GM23338 (cell line): ENCODE results near the gene C6orf136. TPM values are rescaled to one million over a fixed set of nuclear protein-coding genes. Genes with fewer than 3 reads are reported as not detected.
A peak's percentile ranks its signal among the peaks of the same experiment; 100 is the strongest.

ENCODE experiments used
- ATAC-seq: fragments of 200-7000 bp; cut with Tn5 transposase; 3 replicates; pipeline ENCODE4 v1.9.1; 2020
- DNase-seq: peaks from one replicate; pipeline ENCODE4 v3.0.0-alpha.2; 2015; ENCODE audit warnings: low spot score
- H2AFZ ChIP-seq: fragments of 200-600 bp; sonication (generic); 2 replicates; pipeline ENCODE4 v1.8.0; 2016; ENCODE audit warnings: antibody characterized with exemption, mild to moderate bottlenecking, moderate library complexity
- H3F3A ChIP-seq: fragments of 200-600 bp; sonication (generic); replicated peaks from 2 replicates; pipeline ENCODE4 v1.8.0; 2017; ENCODE audit warnings: antibody characterized with exemption, mixed run types, low read depth
- H3K27ac ChIP-seq: fragments of 200-600 bp; sonication (generic); 2 replicates; pipeline ENCODE4 v1.6.1; 2016; ENCODE audit warnings: low read depth
- H3K27me3 ChIP-seq: fragments of 200-600 bp; sonication (generic); 2 replicates; pipeline ENCODE4 v1.8.0; 2016; ENCODE audit warnings: mild to moderate bottlenecking, mixed run types, moderate library complexity; ENCODE audit not compliant: insufficient read depth
- H3K36me3 ChIP-seq: fragments of 200-600 bp; sonication (generic); 2 replicates; pipeline ENCODE4 v1.8.0; 2016; ENCODE audit warnings: mild to moderate bottlenecking; ENCODE audit not compliant: insufficient read depth
- H3K4me1 ChIP-seq: fragments of 200-600 bp; sonication (generic); 2 replicates; pipeline ENCODE4 v1.8.0; 2016; ENCODE audit warnings: mild to moderate bottlenecking, moderate library complexity; ENCODE audit not compliant: insufficient read depth
- H3K4me2 ChIP-seq: fragments of 200-600 bp; sonication (generic); 2 replicates; pipeline ENCODE4 v1.7.1; 2017; ENCODE audit warnings: mixed run types
- H3K4me3 ChIP-seq: fragments of 200-600 bp; sonication (generic); 2 replicates; pipeline ENCODE4 v1.6.1; 2016; ENCODE audit warnings: mixed run types
- H3K79me2 ChIP-seq: fragments of 200-600 bp; sonication (generic); replicated peaks from 2 replicates; pipeline ENCODE4 v1.8.0; 2017; ENCODE audit warnings: mild to moderate bottlenecking; ENCODE audit not compliant: insufficient read depth
- H3K9me2 ChIP-seq: fragments of 200-600 bp; sonication (generic); 2 replicates; pipeline ENCODE4 v1.8.0; 2017; ENCODE audit not compliant: insufficient read depth
- H4K20me1 ChIP-seq: fragments of 200-600 bp; sonication (generic); replicated peaks from 2 replicates; pipeline ENCODE4 v1.8.0; 2017; ENCODE audit warnings: mild to moderate bottlenecking; ENCODE audit not compliant: insufficient read depth
- H3K27ac Mint-ChIP-seq: 2 replicates; pipeline ENCODE4 v1.8.0; 2020; ENCODE audit warnings: inconsistent platforms, mild to moderate bottlenecking, moderate library complexity, mixed read lengths
- H3K27me3 Mint-ChIP-seq: 3 replicates; pipeline ENCODE4 v1.8.0; 2022; ENCODE audit warnings: low read depth, mild to moderate bottlenecking, moderate library complexity, mixed read lengths, inconsistent platforms; ENCODE audit not compliant: insufficient read depth, poor library complexity
- H3K36me3 Mint-ChIP-seq: 3 replicates; pipeline ENCODE4 v1.8.0; 2021; ENCODE audit warnings: low read depth, mild to moderate bottlenecking, inconsistent platforms, moderate library complexity, mixed read lengths
- H3K4me1 Mint-ChIP-seq: 3 replicates; pipeline ENCODE4 v1.8.0; 2020; ENCODE audit warnings: mild to moderate bottlenecking, inconsistent platforms, mixed read lengths
- H3K4me3 Mint-ChIP-seq: 3 replicates; pipeline ENCODE4 v1.8.0; 2021; ENCODE audit warnings: moderate library complexity, mild to moderate bottlenecking, inconsistent platforms, mixed read lengths
- H3K9me3 Mint-ChIP-seq: 3 replicates; pipeline ENCODE4 v1.8.0; 2020; ENCODE audit warnings: moderate library complexity, mild to moderate bottlenecking, inconsistent platforms, mixed read lengths
- CREB1 ChIP-seq: fragments of 250-450 bp; sonication (Bioruptor Pico); IDR thresholded peaks from 2 replicates; pipeline ENCODE4 v1.5.0; 2020; ENCODE audit warnings: low read depth, mild to moderate bottlenecking, moderate library complexity
- CTCF ChIP-seq, 2 experiments: fragments of 200-600 bp in 1 of 2; sonication (generic) in 1 of 2; conservative IDR thresholded peaks; 2 replicates each; pipeline versions ENCODE4 v1.5.1 to v1.6.1; 2016 to 2017; ENCODE audit warnings: antibody characterized with exemption in 2 of 2, low read depth in 2 of 2, mild to moderate bottlenecking in 2 of 2, moderate library complexity in 1 of 2
- EZH2 ChIP-seq: fragments of 200-600 bp; sonication (generic); IDR thresholded peaks from one replicate; pipeline ENCODE4 v1.8.0; 2017; ENCODE audit warnings: antibody characterized with exemption, mild to moderate bottlenecking, low read depth; ENCODE audit not compliant: unreplicated experiment
- JUNB ChIP-seq: IDR thresholded peaks from one replicate; pipeline ENCODE4 v1.6.1; 2016; ENCODE audit warnings: antibody characterized with exemption; ENCODE audit not compliant: unreplicated experiment
- NANOG ChIP-seq: IDR thresholded peaks from 2 replicates; pipeline ENCODE4 v1.6.1; 2016; ENCODE audit warnings: antibody characterized with exemption, borderline replicate concordance
- POLR2AphosphoS5 ChIP-seq: IDR thresholded peaks from 2 replicates; pipeline ENCODE4 v1.6.1; 2016; ENCODE audit warnings: antibody characterized with exemption, low read depth
- REST ChIP-seq: IDR thresholded peaks from one replicate; pipeline ENCODE4 v1.6.1; 2018; ENCODE audit warnings: antibody characterized with exemption; ENCODE audit not compliant: unreplicated experiment
- STAT1 ChIP-seq: IDR thresholded peaks from one replicate; pipeline ENCODE4 v1.6.1; 2016; ENCODE audit warnings: antibody characterized with exemption; ENCODE audit not compliant: unreplicated experiment
- polyA plus RNA-seq: library from polyadenylated mRNA; unstranded; fragments of >200 nt; fragmentation: Nextera tagmentation; extraction: Ambion mirVana; gene quantifications from 2 replicates; pipeline ENCODE4 v1.2.1, GENCODE V29; 2016
- total RNA-seq: library from RNA; depleted of rRNA; stranded (reverse); fragments of >200 nt; shearing (Covaris generic); gene quantifications from 2 replicates; pipeline ENCODE4 v1.2.3, GENCODE V29; 2014

The C6orf136 gene
- total and polyA plus RNA-seq, 2 experiments from 2014 or later, result 12.5 to 27.5 TPM

DNA sequence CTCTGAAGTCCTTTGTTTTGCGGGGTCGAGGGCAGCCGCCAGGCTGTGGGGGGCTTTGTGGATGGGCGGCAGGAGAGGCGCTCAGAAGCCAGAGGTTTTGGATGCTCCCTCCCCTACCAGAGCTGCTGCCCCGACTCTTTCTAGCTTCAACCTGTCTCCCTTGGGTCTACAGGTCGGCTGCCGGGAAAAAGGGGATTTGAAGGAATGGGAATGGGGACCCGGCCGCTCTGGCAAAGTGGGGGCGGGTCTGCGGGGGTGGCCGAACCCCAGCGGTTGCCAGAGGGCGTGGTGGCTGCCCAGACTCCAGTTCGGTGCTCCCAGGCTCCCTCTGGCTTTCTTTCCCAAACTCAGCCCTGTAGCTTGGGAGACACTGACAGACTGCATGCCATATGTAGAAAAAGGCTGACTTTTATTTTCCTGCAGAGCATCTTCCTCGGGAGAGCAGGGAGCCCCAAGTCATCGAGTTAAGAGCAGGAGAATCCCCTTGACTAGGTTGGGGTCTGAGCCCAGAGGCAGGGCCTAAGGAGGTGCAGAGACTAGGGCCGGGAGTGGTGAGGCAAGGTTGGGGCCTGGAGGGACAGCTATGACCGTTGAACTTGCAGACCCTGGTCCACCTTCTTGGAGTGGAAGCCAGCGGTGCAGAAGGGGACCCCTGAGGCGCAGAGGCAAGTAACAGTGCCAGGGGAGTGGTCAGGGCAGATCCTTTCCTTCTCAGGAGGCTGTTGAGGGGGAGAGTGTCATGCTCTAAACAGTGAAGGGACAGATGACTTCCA is 40.9 kb downstream of the C6orf136 start:
- H3K27me3 Mint-ChIP-seq, result peaks cover 38% of the 10 kb centered on the region
- H3K27ac Mint-ChIP-seq, result peak overlapping the region; percentile 84; the same call in 1 of the 2 replicates
- peaks cover 18% of the 10 kb centered on the region for H3K36me3 Mint-ChIP-seq
- peak overlapping the region; percentile 98 for H3K4me2 ChIP-seq
- H3K4me1 Mint-ChIP-seq, result peaks cover 66% of the 10 kb centered on the region
- 0 out of 2 replicates have a peak, but pooled peaks cover 5% of the 10 kb centered on the region for H3K27me3 ChIP-seq
- peak overlapping the region; percentile 99 for H3K4me3 ChIP-seq
- no peaks in the 10 kb centered on the region for H3K36me3 ChIP-seq
- peaks cover 14% of the 10 kb centered on the region for H3K79me2 ChIP-seq
- no peaks in the 10 kb centered on the region for H4K20me1 ChIP-seq
- H3K27ac ChIP-seq, result peak overlapping the region; percentile 59
- H2AFZ ChIP-seq, result peak overlapping the region; percentile 93
- DNase-seq (peak; percentile 67), ATAC-seq (peak; percentile 8)
- H3F3A ChIP-seq, result peaks cover 14% of the 10 kb centered on the region
- no peaks in the 10 kb centered on the region; the same call in 2 of the 3 replicates for H3K9me3 Mint-ChIP-seq
- H3K9me2 ChIP-seq, result no peaks in the 10 kb centered on the region
- H3K4me1 ChIP-seq, result peaks cover 45% of the 10 kb centered on the region
- no peak for TF ChIP-seq JUNB
- TF ChIP-seq STAT1, result no peak
- 0 out of 2 replicates have a peak, but pooled peaks have one; percentile 36 for TF ChIP-seq POLR2AphosphoS5
- TF ChIP-seq CTCF (conservative IDR thresholded peaks at IDR 0.05; ENCODE audit: low read depth in 2 of 2), result peak in 1 of 2 experiments; percentile 39; a peak in 2 of 4 replicates
- peak overlapping the region; percentile 81 for H3K4me3 Mint-ChIP-seq

DNA sequence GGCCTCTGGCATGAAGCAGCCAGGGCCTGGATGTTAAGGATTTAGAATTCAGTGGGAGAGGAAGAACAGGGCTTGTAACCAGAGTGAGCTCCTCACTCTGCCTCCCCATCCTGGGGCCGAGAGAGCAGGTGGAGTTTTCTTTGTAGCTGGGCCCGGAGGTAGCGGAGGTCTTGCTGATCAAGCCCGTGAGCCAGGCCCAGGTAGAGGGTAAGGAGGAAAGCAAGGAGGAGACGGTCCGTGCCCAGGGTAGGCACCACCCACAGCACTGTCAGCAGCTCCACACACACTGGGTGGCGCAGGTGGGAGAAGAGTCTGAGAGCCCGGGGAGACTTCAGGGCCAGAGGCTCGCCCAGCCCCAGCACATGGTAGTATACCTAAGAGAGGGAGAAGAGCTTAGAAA is 41.6 kb downstream of the C6orf136 start:
- Histone ChIP-seq H3K4me2 (no peak overlapping the region), H3K4me3 (no peak overlapping the region; the same call in 1 of the 2 replicates), H3F3A (peaks cover 12% of the 10 kb centered on the region), H4K20me1 (no peaks in the 10 kb centered on the region), H3K36me3 (no peaks in the 10 kb centered on the region), H2AFZ (no peak overlapping the region), H3K27ac (no peak overlapping the region), H3K9me2 (no peaks in the 10 kb centered on the region), H3K27me3 (0 out of 2 replicates have a peak, but pooled peaks cover 5% of the 10 kb centered on the region), H3K79me2 (peaks cover 8% of the 10 kb centered on the region; the same call in 1 of the 2 replicates), H3K4me1 (peaks cover 38% of the 10 kb centered on the region)
- Mint-ChIP-seq H3K36me3 (peaks cover 18% of the 10 kb centered on the region), H3K27me3 (peaks cover 38% of the 10 kb centered on the region), H3K4me1 (peaks cover 59% of the 10 kb centered on the region), H3K9me3 (no peaks in the 10 kb centered on the region; the same call in 2 of the 3 replicates), H3K27ac (no peak overlapping the region), H3K4me3 (peak overlapping the region; percentile 81; the same call in 2 of the 3 replicates)
- no peak for DNase-seq
- ATAC-seq, result no peak
- TF ChIP-seq STAT1, result no peak
- TF ChIP-seq CREB1 (CRISPR knock-in tag), result no peak
- TF ChIP-seq REST, result no peak
- TF ChIP-seq POLR2AphosphoS5, result no peak
- TF ChIP-seq JUNB, result no peak
- TF ChIP-seq EZH2, result no peak
- TF ChIP-seq NANOG, result no peak
